ENCODE results near the gene DDRGK1. TPM values are rescaled to one million over a fixed set of nuclear protein-coding genes. Genes with fewer than 3 reads are reported as not detected.

Gene DDRGK1
- total and polyA plus RNA-seq, 2 of the 8 experiments (the other 6 are each of a cell fraction or from before 2014, with no cell fraction given), result 29.4 to 42.0 TPM

DNA sequence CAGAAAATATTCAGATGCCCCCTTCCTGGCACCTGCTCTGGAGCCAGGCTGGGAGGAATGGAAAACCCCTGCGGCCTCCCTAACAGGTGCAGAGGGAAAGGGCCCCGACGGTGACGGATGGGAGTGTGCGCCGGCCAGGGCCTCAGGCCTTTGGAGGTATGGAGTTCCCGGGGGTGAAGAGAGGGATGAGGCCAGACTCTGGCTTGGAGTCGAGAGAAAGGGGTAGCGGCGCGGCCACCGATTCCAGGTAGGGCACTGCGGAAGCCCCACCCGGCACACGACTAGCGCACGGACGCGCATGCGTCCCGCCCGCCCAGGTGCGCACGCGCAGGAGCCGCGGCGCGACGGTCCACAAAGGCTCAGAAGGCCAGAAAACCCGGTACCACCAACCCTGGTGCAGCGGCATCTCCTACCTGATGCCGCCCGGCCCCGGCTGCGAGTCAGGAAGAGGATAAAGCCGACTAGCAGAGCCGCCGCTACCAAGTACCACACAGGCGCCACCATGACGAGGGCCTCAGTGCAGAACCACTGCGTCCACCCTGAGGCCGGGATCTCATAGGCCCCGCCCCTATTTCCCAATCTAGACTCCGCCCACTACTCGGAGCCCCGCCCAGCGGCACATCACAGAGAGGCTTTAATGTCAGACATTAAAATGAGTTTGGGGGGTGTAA lies at the start of gene DDRGK1 (continued):
- TF ChIP-seq BRCA1 (IDR thresholded peaks at IDR 0.05; ENCODE audit: low read depth, low read length) (no peak), BCL11A (IDR thresholded peaks at IDR 0.05; ENCODE audit: low read depth in 2 of 2, low read length in 2 of 2) (no peak), CHD1 (IDR thresholded peaks at IDR 0.05; ENCODE audit: low read depth, low read length) (no peak), FOSL1 (IDR thresholded peaks at IDR 0.05; ENCODE audit: insufficient read depth, low read depth, low read length) (no peak)
